GM21717 (cell line): ENCODE measurements around the gene REXO5.

ENCODE experiments used
- ATAC-seq: cut with Tn5 transposase; IDR thresholded peaks from one replicate; pipeline ENCODE4 v1.9.1; 2021; ENCODE audit warnings: mild to moderate bottlenecking, moderate library complexity; ENCODE audit not compliant: unreplicated experiment

The REXO5 gene

DNA sequence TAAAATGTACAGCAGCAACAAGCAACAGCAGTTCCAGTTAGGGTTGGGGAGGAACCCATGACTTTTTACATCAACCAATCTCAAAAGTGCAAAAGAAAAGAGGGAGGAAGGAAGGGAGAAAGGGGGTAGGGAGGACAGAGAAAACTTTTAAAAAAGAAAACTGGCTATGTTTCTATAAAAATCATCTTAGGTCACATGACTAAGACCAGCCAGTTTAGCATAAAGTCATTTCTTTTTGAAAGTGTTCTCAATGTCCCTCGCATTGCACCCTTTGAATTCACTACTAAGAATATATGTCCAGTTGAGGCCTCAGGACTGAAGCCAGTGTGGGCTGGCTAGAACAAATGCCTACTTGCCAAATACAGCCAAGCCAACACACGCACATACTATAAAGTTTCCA is 64.9 kb downstream of the REXO5 start:
- no peak for ATAC-seq

DNA sequence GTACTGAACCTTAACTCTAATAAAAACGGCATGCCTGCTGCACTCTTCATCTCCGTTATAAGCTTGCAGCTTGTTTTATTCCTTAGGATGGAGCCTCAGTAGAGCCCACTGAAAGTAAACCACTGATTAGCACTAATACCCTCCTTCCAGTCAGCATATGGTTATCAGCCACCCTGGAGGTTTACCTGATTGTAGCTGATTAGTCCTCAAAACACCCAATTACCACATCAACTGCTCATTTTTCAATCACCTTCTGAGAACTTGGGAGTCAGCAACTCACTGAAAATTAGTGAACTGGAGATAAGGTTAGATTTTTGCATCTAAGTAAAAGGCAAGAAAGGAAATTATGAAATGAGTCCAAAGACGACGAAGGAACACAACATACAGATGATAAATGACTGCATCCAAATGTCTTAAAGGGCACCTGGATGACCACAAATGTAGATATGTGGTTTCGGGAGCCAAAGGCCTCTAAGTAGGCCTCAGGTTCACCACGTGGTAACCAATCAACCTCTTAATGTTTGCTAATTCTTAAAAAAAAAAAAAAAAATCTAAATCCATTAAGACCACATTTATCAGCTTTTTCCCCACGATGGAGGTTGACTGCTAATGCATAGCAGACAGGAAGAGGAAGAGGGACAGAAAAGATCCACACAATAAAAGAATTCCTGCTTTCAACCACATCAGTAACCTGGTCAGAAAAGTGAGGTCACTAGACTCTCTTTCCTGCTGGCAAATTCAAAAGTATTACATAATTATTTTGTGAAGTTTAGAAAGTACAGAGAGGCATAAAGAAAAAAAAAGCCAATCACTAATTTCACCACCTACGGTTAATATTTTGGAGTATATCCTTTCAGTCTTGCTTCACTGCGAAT is 65.9 kb downstream of the REXO5 start:
- ATAC-seq = no peak

DNA sequence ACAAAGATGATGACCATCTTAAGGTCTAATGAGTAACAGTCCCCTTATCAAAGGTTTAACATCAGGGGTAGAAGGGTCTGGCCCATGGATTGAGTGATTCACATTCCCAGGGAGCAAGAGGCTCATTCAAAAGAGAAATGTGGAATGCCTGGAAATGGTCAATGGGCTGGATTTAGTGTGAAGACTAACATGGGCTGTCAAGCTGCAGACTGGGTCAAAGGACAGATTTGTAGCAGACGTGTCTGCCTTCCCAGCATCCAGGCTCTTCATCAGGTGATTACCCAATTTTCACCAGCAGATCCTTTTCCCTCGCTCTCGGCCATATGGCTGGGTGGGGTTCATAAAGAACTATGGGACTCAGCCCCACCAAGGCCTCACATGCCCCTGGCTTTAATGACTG is 67.0 kb downstream of the REXO5 start:
- ATAC-seq = no peak

DNA sequence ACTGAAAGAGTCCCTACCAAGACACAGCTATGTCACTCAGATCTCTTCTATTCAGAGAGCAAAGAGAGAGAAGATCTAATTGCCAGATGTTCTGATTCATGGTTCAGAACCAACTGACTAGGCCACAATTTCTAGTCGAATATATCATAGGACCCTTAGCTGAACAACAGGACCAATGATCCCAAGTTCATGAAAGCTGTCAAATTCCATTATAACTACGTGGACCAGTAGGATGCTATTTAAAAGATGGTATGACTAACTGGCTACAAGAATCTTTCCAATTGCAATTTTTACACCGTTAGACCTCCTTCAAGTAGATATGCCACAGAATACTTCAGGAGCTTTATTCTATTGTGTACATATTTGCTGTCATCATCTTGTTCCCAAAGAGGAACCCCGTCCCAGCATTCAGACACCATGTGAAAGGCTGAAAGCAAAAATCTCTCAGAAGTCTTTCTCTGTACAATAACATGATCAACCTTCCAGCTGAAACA is 67.8 kb downstream of the REXO5 start:
- ATAC-seq = no peak

DNA sequence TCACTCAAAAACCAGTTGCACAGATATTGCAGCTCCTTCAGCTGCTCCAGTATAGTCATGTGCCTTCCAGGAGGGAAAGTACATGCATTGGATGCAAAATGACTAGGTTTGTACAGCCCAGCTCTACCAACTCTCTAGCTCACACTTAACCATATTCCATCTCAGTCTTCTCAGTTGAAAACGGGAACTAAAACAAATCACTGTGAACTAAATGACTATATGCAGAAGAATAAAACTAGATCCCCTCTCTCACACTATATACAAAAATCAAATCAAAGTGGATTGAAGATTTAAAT is 69.0 kb downstream of the REXO5 start:
- no peak for ATAC-seq

DNA sequence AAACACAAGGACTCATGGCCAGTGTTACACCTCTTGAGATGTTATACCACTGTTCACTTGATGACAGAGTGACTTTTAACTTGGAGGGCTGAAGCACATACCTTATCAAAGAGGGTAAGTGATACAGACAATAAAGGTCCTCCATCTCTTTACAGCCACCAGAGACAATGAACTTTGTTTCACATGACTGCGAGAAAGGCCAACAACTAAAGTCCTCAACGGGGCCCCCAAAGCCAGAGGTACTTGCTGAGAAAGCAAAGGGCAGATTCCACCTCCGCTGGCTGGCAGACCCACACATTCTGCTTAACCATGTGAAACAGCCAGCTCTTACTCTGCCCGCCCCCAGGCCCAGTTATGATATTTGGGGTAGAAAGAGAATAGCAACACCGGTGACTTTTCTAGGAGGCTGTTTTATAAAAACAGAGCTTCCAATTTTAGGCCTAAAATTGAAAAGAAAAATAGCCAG is 72.4 kb downstream of the REXO5 start:
- no peak for ATAC-seq

DNA sequence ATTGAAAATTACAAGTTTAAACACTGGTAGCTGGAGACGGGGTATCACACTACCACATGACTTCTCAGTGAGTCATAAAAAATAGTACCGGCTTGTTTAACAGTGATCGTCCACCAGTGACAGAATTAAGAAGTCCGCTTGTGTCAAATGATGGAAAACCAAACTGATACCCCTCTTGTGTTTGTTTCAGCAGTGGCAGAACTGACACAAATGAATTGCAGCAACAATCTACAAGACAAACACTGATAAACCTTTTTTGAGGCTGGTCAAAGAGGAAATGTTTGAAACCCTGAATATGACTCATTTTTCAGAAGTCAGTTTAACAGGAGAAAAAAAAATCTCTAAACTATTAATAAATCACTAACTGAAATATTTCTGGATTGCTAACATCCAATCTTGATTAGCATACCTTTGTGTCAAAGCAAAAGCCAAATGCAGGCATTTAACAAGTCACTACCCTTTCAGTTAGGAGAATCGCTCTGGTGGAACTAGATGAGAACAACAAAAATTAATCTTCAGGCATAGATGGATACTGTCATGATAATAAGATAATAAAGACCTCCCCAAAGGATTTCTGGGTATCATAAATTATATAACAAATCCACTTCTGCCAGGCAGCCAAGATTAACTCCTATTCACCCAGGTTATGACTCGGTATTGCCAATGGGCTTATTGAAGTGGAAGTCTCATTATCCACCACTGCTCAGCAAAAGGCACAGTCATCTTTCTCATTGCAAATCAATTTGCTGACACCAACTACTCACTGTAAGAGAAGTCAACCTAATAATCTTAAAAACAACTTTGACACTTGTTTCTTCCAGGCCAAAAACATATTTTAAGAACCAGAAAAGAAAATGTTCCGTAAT is 73.1 kb downstream of the REXO5 start:
- ATAC-seq = peak; percentile 32

DNA sequence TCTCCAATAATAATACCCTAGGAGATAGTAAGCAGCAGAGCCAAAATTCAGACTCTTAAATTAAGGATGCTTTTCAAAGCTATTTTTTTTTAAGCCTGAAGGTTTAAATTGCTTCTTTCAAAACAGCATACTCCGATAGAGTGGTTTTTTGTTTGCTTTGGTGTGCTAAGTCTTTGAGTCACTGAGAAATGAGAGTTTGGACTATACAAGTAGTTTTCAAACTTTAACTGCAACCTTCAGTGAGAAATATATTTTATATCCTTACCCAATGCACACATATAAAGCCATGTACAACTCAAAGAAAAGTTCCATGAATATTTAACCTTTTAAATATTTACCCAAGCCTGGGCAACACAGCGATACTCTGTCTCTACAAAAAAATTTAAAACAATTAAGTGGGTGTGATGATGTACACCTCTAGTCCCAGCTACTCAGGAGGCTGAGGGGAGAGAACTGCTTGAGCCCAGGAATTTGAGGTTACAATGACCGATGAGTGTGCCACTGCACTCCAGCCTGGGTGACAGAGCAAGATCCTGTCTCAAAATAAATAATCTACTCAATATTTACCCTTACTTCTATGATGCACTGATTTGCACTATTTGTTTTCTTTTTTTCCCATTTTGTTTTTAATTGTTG is 74.7 kb downstream of the REXO5 start:
- ATAC-seq = no peak

DNA sequence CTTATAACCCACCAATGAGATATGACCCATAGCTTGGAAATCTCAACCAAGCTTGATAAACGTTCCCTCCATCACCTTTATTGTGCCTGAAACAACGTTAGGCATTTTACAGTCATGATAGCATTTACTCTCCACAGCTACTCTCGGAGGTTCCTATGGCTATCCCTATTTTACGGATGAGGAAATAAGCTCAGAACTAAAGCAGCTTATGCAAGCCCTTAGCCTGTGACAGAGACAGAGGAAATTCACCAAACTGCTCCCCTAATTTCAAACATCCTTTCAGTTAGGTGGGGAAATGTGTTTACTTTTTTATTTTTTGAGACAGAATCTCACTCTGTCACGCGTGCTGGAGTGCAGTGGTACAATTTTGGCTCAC is 75.2 kb downstream of the REXO5 start:
- no peak for ATAC-seq

DNA sequence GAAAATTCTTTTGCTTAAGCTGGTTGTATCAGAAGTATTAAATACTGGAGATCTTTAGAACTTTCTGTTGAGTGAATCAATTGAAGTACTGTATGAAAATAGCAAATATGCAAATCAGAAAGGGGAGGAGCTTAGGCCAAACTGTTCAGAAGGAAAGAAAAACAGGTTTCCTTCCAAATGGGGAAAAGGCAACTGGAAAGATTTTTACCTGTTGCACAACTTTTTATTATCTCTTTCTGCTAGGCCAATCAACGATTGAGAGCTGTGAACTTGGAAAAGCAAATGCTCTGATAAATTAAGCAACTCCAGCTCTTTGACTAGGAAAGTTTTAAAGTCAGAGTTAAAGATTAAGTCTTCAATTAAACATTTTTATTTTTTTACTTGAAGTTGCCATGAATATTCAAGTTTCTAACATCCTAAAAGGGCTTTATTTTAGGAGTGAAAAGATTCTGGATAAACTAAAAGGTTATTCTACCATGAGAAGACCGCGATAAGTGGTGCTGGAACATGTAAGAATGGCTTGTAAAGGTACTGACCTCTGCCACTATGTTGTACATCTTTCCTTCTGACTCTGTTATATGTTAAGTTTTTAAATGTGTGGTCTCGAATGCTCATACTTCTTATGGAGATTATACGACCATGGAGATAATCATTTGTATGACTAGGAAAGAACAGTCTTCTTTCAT is 77.4 kb downstream of the REXO5 start:
- no peak for ATAC-seq

DNA sequence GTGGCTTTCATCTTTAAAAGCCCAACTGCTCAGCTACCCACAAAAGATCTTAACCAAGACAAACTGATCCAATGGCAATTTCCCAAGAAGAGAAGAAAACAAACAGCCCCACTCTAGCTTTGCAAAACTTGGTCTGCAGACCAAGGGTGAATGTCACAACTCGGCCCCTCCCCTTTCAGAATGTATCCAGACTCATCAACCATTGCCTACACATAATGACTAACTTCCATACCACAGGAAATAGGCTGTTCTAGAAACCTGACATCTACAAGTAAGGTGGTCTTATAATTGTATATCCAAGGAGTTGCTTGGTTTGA is 77.9 kb downstream of the REXO5 start:
- no peak for ATAC-seq

DNA sequence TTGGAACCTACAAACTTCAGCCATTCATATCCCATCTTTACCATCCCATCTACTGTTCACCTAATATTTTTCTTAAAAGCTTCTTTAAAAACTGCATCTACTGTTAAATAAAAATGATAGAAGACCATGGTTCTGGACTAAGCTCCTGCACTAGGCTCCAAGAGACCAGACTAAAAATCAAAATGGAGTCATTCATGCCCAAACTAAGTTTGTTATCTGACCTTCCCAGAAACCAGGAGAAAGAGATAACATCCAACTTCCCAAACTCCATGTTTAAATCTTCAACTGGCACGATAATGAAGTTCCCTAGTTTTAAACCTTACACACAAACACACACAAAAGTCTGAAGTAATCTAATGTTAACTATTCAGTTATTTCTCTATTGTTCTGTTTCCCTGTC is 80.0 kb downstream of the REXO5 start:
- ATAC-seq = no peak

DNA sequence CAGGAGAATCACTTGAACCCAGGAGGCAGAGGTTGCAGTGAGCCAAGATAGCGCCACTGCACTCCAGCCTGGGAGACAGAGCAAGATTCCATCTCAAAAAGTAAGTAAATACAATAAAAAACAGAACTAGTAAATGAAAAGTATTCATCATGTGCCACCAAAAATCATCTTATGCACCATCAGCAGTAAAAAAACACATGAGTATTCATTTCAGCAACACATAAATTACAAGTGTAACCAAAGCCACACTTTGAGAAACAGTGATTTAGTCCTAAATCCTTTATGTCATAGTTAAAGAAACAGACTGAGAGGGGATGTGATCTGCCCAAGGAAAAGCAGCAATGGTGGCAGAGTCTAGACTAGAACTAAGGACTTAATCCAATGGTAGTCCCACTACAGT is 80.9 kb downstream of the REXO5 start:
- no peak for ATAC-seq

DNA sequence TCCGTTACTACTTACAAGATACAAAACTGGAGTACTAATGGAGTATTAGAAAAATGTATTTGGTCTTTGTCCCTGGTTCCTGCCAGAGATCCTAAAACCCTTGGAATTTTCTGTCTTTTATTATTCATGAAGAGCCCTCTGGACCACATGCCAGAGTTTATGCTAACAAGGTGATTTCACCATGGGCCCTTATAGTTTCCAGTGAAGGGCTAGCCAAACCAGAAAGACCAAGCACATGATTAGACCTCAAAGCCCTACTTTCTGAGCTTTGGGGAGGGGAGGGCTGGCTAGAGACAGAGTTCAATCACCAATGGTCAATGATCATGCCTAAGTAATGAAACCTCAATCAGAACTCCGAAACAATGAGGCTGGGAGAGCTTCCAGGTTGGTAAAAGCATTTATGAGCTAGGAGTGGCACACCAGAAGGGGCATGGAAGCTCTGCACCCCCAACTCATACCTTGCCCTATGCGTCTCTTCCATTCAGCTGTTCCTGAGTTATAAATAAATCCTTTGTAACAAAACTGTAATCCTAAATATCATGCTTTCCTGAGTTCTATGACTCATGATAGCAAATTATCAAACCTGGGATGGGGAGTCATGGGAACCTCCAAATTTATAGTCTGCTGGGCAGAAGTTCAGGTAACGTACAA is 83.4 kb downstream of the REXO5 start:
- ATAC-seq = no peak

DNA sequence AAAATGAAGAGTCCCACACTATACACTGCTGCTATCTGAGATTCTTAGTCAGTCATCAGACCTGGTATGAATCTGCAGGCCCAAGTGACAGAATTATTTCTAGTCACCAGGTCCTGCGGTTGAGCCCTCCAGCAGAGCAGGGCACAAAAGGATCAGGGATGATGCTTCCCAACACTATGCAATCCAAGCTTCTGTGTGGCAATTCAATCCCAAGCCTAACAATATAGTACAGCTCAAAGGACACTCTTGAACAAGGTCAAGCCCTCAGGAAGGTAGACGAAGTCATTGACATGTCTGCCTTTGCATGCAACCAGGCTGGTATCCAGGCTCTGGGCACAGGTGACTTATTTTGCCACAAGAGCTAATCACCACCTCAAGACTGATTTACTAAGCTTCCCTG is 88.1 kb downstream of the REXO5 start:
- ATAC-seq = no peak

DNA sequence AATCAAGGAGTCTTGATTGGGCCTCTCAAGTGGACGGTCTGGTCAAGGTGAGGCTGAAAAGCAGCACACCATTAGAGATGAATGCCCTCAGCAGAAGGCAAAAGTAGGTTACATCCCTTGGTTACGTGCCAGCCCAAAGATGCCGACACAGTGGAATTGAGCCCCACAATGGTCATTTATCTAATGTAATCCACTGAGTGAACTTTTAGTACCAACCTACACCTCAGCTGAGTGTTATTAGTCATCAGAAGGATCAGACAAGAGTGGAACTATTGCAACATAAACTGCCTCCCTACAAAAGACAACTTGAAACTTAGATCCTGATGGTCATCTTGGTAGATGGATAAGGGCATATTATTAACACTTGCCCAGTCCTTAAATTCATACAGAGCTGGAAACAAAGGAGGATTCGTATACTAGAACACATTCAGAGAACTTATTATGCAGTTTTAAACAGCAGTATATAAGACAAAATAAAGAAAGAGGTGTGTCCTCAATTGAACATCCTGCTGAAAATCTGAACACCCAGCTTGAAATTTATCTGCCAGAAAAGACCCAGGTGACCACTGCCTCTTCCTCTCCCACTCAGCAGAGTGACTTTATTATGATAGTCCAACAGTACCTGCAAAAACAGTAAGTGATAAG is 91.0 kb downstream of the REXO5 start:
- ATAC-seq = no peak

DNA sequence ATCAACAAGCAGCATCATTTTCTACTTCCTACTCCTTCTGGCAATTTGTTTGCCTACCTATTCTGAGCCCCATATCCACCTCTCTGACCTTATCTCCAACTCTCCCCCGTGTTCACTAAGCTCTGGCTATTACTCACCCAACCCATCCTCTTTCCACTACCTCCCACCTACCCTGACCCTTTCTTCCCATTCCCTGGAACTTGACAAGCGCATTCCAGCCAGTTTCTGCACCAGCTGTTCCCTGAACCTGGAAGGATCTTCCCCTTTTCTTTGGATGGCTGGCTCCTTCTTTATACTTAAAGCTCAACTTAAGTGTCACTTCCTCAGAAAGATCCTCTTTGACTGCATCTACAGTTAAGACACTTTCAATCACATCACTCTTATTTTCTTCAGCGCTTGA is 91.6 kb downstream of the REXO5 start:
- ATAC-seq = no peak

DNA sequence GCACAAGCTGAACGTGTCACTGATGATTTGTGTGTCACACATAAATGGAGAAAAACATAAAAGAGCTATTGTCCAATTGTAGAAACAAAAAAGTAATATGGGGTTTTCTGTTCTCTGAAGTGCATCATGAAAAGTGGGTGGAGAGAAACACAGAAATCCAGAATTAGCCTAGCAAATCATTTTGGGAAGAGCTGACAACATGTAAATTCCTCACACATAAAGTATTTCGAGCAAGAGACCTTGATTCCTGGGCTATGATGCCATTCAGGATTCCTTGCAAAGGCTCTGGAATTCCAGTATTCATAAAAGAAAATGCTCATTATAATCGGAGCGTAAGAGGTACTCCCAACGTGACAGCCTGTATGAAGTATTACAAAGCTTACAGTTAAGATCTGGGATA is 92.7 kb downstream of the REXO5 start:
- ATAC-seq = no peak
